ENCODE measurements around the gene ACSS1.

DNA sequence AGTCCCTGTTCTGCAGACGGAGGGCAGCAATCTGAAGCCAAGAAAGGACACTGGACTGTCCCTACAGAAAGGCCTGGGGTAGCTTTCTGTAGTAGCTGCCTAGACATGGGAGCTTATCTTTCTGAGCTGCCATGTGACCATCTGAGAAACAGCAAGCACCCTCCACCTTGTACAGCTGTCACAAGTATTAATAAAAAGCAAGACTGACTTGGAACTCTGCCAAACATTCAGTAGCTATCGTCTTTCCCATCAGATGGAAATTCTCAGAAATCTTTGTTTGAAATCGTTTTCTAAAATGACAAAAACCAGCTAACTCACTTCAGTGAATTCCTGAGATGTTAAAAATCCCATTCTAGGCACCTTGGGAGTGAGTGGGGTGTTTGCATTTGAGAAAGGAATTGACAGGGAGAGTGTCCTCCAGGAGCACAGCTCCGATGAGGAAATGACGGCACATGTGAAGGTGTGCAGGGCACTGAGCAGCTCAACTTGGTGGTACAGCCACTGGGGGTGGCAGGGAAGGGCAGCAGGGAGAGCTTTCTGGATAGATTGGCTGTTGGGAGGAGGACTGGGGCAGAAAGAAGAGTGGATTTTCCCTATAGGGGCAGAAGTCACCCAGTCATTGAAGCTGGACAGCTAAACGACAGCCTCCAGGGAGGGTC, 24.5 kb downstream of the ACSS1 start:
- no peak; the same call in 1 of the 2 replicates for TF ChIP-seq GATA2 (IDR thresholded peaks at IDR 0.05; ENCODE audit: low read depth, low read length)
- TF ChIP-seq GATA3 (IDR thresholded peaks at IDR 0.05; ENCODE audit: low read depth, low read length), result no peak
